WTC11 (cell line): ENCODE results near the gene SCYGR5. TPM values are rescaled to one million over a fixed set of nuclear protein-coding genes. Genes with fewer than 3 reads are reported as not detected.

Experiments
- ATAC-seq: fragments of 200-7000 bp; cut with Tn5 transposase; 2 replicates; pipeline ENCODE4 v1.10.0; 2021; ENCODE audit warnings: mild to moderate bottlenecking, moderate library complexity
- CTCF ChIA-PET: fragments of 300-600 bp; sonication (Branson Sonifier 250); formaldehyde crosslinking; loops from one replicate; lab custom pipeline; 2021; ENCODE audit warnings: antibody characterized with exemption; lab: Charles Lee
- POLR2A ChIA-PET: fragments of 350-600 bp; sonication (Branson Sonifier 250); formaldehyde crosslinking; loops from one replicate; lab custom pipeline; 2021; ENCODE audit warnings: antibody characterized with exemption; lab: Charles Lee
- DNase-seq: peaks from one replicate; pipeline ENCODE4 v3.0.0; 2021; ENCODE audit warnings: low spot score
- H3K27ac Mint-ChIP-seq: 2 replicates; pipeline ENCODE4 v1.8.0; 2021; ENCODE audit warnings: mixed read lengths
- H3K27me3 Mint-ChIP-seq: 2 replicates; pipeline ENCODE4 v1.8.0; 2021; ENCODE audit warnings: low read depth, mild to moderate bottlenecking, moderate library complexity, mixed read lengths
- H3K36me3 Mint-ChIP-seq: 2 replicates; pipeline ENCODE4 v1.8.0; 2021; ENCODE audit warnings: mixed read lengths
- H3K4me1 Mint-ChIP-seq: 2 replicates; pipeline ENCODE4 v1.8.0; 2022; ENCODE audit warnings: mixed read lengths
- H3K4me3 Mint-ChIP-seq: 2 replicates; pipeline ENCODE4 v1.8.0; 2021; ENCODE audit warnings: mild to moderate bottlenecking, moderate library complexity, mixed read lengths
- H3K9me3 Mint-ChIP-seq: 2 replicates; pipeline ENCODE4 v1.8.0; 2021; ENCODE audit warnings: mixed read lengths
- ATF1 ChIP-seq: sonication (generic); formaldehyde crosslinking; IDR thresholded peaks from 2 replicates; pipeline ENCODE4 v1.8.1; 2023; ENCODE audit warnings: mild to moderate bottlenecking, moderate library complexity, missing genetic modification reagents
- EMX1 ChIP-seq: fragments of 250-450 bp; sonication (Bioruptor Pico); IDR thresholded peaks from 2 replicates; pipeline ENCODE4 v1.8.0; 2021; ENCODE audit warnings: mild to moderate bottlenecking
- ESRRA ChIP-seq: sonication (generic); formaldehyde crosslinking; IDR thresholded peaks from 2 replicates; pipeline ENCODE4 v1.8.1; 2022; ENCODE audit warnings: mild to moderate bottlenecking, missing genetic modification reagents, borderline replicate concordance
- FOXK1 ChIP-seq: sonication (generic); formaldehyde crosslinking; IDR thresholded peaks from 2 replicates; pipeline ENCODE4 v1.8.0; 2022; ENCODE audit warnings: mild to moderate bottlenecking, moderate library complexity, missing genetic modification reagents
- GABPB1 ChIP-seq: sonication (generic); formaldehyde crosslinking; IDR thresholded peaks from 2 replicates; pipeline ENCODE4 v1.8.1; 2023; ENCODE audit warnings: mild to moderate bottlenecking, missing genetic modification reagents
- NFE2L1 ChIP-seq: sonication (generic); formaldehyde crosslinking; IDR thresholded peaks from 2 replicates; pipeline ENCODE4 v1.8.1; 2023; ENCODE audit warnings: missing genetic modification reagents
- RELA ChIP-seq: sonication (generic); formaldehyde crosslinking; IDR thresholded peaks from 2 replicates; pipeline ENCODE4 v1.8.1; 2022; ENCODE audit warnings: missing genetic modification reagents, mild to moderate bottlenecking, borderline replicate concordance
- TEAD4 ChIP-seq: sonication (generic); formaldehyde crosslinking; IDR thresholded peaks from 2 replicates; pipeline ENCODE4 v1.8.0; 2022; ENCODE audit warnings: mild to moderate bottlenecking, missing genetic modification reagents
- total RNA-seq: library from RNA; stranded (reverse); gene quantifications from 3 replicates; pipeline ENCODE4 v1.2.3, GENCODE V29; 2021
- TF ChIP-seq, protein P1 (sequence below): sonication (generic); formaldehyde crosslinking; conservative IDR thresholded peaks from 2 replicates; pipeline ENCODE4 v1.8.1; 2022; ENCODE audit warnings: mild to moderate bottlenecking, missing genetic modification reagents
- TF ChIP-seq, protein P2 (sequence below): sonication (generic); formaldehyde crosslinking; IDR thresholded peaks from 2 replicates; pipeline ENCODE4 v1.8.0; 2022; ENCODE audit warnings: mild to moderate bottlenecking, missing genetic modification reagents
- TF ChIP-seq, protein P3 (sequence below): fragments of 250-450 bp; sonication (Bioruptor Pico); IDR thresholded peaks from 2 replicates; pipeline ENCODE4 v1.9.0; 2021; ENCODE audit warnings: moderate library complexity, mild to moderate bottlenecking, inconsistent platforms, borderline replicate concordance
- TF ChIP-seq, protein P4 (sequence below): sonication (generic); formaldehyde crosslinking; IDR thresholded peaks from 2 replicates; pipeline ENCODE4 v1.8.1; 2023; ENCODE audit warnings: mild to moderate bottlenecking, missing genetic modification reagents
- TF ChIP-seq, protein P5 (sequence below): fragments of 200-600 bp; IDR thresholded peaks from 2 replicates; pipeline ENCODE4 v1.8.0; 2022; ENCODE audit warnings: antibody characterized with exemption
- TF ChIP-seq, protein P6 (sequence below): sonication (generic); formaldehyde crosslinking; IDR thresholded peaks from 2 replicates; pipeline ENCODE4 v1.8.0; 2023; ENCODE audit warnings: mild to moderate bottlenecking, missing genetic modification reagents
- TF ChIP-seq, protein P7 (sequence below): fragments of 250-450 bp; sonication (Bioruptor Pico); IDR thresholded peaks from 2 replicates; pipeline ENCODE4 v2.1.2; 2022; ENCODE audit warnings: mild to moderate bottlenecking, moderate library complexity
- TF ChIP-seq, protein P8 (sequence below): sonication (generic); formaldehyde crosslinking; IDR thresholded peaks from 2 replicates; pipeline ENCODE4 v1.8.1; 2023; ENCODE audit warnings: mild to moderate bottlenecking, missing genetic modification reagents, moderate library complexity

SCYGR5 gene
- total RNA-seq, 1 experiment from 2014 or later = not detected

DNA sequence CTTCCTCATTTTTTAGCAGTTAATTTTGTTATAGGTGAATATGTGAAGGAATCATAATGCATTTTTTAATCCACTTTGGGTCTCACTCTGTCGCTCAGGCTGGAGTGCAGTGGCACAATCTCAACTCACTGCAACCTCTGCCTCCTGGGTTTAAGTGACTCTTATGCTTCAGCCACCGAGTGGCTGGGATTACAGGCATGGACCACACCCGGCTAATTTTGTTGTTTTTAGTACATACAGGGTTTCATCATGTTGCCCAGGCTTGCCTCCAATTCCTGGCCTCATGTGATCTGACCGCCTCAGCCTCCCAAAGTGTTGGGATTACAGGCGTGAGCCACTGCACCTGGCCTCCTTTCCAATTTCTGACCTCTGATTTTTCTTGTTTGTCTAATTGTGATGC, 17.7 kb downstream of the SCYGR5 start:
- Mint-ChIP-seq H3K27ac (no peak overlapping the region; the same call in 1 of the 2 replicates), H3K4me1 (no peaks in the 10 kb centered on the region), H3K36me3 (no peaks in the 10 kb centered on the region), H3K9me3 (no peaks in the 10 kb centered on the region), H3K4me3 (no peak overlapping the region), H3K27me3 (no peaks in the 10 kb centered on the region)
- POLR2A ChIA-PET = no interaction called here
- TF ChIP-seq ATF1 (no peak), FOXK1 (CRISPR knock-in tag) (no peak), ESRRA (CRISPR knock-in tag) (no peak), NFE2L1 (CRISPR knock-in tag) (no peak)
- TF ChIP-seq, protein P1, sequence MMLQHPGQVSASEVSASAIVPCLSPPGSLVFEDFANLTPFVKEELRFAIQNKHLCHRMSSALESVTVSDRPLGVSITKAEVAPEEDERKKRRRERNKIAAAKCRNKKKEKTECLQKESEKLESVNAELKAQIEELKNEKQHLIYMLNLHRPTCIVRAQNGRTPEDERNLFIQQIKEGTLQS (CRISPR knock-in tag) = no peak
- TF ChIP-seq, protein P2, sequence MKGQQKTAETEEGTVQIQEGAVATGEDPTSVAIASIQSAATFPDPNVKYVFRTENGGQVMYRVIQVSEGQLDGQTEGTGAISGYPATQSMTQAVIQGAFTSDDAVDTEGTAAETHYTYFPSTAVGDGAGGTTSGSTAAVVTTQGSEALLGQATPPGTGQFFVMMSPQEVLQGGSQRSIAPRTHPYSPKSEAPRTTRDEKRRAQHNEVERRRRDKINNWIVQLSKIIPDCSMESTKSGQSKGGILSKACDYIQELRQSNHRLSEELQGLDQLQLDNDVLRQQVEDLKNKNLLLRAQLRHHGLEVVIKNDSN (CRISPR knock-in tag) = no peak
- TF ChIP-seq, protein P3, sequence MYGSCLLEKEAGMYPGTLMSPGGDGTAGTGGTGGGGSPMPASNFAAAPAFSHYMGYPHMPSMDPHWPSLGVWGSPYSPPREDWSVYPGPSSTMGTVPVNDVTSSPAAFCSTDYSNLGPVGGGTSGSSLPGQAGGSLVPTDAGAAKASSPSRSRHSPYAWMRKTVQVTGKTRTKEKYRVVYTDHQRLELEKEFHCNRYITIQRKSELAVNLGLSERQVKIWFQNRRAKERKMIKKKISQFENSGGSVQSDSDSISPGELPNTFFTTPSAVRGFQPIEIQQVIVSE (CRISPR knock-in tag) = no peak
- DNase-seq (no peak), ATAC-seq (no peak)
- CTCF ChIA-PET = no interaction called here

DNA sequence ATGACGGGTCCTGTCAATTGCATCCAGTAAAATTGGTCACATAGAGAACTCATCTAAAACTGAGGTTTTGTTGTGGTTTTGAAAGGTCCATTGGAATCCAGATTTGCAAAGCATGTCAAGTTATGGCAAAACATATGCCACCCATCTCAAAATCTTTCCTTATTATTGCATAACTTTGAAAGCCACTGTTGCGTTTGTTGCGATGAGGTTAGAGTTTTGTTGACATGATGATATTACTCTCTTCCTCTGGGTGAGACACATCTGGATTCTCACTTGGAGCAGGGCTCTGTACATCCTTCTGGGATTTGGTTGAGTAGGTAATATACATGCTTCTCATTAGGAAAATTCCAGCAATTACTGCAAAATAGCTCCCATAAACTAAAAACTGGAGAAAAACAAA, 20.6 kb downstream of the SCYGR5 start:
- CTCF ChIA-PET = no interaction called here
- no peak for ATAC-seq

DNA sequence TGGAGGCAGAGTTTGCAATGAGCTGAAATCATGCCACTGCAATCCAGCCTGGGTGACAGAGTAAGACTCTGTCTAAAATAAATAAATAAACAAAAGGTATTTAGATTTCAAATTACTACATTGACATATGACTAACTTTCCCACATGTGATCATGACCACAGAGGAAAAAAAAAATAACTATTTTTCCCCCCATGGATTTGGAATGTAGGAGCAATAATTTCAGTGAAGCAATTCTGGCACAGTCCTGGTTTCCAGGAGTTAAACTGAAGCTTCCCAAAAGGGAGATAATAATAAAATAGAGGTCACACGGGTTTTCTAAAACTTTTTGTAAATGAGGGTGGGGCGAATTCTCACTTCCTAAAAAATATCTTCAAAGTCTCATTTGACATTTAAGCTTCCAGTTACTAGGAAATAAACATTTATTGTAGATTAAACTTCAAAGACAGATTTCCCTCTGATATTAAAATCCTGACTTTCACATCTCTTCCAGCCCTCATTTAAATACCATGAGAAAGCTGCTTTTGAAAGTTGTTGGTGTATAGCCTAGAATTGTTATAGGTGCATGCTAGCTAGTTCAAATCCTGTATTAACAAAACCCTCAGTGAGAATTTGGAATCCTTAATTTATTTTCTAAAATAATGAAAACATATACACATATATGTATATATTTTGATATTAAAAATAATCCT, 30.5 kb downstream of the SCYGR5 start:
- TF ChIP-seq, protein P4, sequence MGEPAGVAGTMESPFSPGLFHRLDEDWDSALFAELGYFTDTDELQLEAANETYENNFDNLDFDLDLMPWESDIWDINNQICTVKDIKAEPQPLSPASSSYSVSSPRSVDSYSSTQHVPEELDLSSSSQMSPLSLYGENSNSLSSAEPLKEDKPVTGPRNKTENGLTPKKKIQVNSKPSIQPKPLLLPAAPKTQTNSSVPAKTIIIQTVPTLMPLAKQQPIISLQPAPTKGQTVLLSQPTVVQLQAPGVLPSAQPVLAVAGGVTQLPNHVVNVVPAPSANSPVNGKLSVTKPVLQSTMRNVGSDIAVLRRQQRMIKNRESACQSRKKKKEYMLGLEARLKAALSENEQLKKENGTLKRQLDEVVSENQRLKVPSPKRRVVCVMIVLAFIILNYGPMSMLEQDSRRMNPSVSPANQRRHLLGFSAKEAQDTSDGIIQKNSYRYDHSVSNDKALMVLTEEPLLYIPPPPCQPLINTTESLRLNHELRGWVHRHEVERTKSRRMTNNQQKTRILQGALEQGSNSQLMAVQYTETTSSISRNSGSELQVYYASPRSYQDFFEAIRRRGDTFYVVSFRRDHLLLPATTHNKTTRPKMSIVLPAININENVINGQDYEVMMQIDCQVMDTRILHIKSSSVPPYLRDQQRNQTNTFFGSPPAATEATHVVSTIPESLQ = no peak
- TF ChIP-seq, all 79 proteins: peak for 0
- POLR2A ChIA-PET = interaction anchor here (0.7 kb wide), 1 partner anchor 23 kb away, joined by 3 read pairs; no protein-coding TSS in a partner anchor

More for the DNA sequence above, 20.6 kb downstream of the SCYGR5 start:
- H3K27me3 Mint-ChIP-seq = no peaks in the 10 kb centered on the region
- POLR2A ChIA-PET = no interaction called here
- TF ChIP-seq RELA (CRISPR knock-in tag) (no peak), EMX1 (CRISPR knock-in tag) (no peak)
- TF ChIP-seq, protein P5, sequence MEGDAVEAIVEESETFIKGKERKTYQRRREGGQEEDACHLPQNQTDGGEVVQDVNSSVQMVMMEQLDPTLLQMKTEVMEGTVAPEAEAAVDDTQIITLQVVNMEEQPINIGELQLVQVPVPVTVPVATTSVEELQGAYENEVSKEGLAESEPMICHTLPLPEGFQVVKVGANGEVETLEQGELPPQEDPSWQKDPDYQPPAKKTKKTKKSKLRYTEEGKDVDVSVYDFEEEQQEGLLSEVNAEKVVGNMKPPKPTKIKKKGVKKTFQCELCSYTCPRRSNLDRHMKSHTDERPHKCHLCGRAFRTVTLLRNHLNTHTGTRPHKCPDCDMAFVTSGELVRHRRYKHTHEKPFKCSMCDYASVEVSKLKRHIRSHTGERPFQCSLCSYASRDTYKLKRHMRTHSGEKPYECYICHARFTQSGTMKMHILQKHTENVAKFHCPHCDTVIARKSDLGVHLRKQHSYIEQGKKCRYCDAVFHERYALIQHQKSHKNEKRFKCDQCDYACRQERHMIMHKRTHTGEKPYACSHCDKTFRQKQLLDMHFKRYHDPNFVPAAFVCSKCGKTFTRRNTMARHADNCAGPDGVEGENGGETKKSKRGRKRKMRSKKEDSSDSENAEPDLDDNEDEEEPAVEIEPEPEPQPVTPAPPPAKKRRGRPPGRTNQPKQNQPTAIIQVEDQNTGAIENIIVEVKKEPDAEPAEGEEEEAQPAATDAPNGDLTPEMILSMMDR = no peak
- H3K9me3 Mint-ChIP-seq = peaks cover 2% of the 10 kb centered on the region; the same call in 1 of the 2 replicates
- H3K4me1 Mint-ChIP-seq = no peaks in the 10 kb centered on the region
- no peak for DNase-seq
- no peaks in the 10 kb centered on the region for H3K36me3 Mint-ChIP-seq
- H3K27ac Mint-ChIP-seq = no peak overlapping the region
- H3K4me3 Mint-ChIP-seq = no peak overlapping the region

DNA sequence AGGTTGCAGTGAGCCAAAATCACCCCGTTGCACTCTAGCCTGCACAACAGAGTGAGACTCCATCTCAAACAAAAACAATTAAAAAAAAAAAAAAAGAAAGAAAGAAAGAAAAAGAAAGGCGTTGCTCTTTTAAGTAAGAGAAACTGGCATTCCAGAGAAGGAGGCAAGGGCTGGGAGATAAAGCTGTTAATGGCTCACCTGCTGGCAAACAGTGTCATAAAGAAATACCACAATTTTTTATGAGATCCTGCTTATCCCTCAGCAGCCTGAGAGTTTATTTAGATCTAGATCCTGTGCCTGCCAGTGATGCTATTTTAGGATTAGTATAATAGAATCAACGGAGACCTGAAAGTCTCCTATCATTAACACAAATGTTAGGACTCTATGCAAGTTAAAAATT, 35.0 kb downstream of the SCYGR5 start:
- no peak for ATAC-seq
- H3K9me3 Mint-ChIP-seq = 0 out of 2 replicates have a peak, but pooled peaks cover 10% of the 10 kb centered on the region
- no peak overlapping the region for H3K27ac Mint-ChIP-seq
- ChIA-PET CTCF (interaction anchor here (0.6 kb wide), 1 partner anchor 254 kb away, joined by 3 read pairs; no protein-coding TSS in a partner anchor), POLR2A (interaction anchor here (0.7 kb wide), 1 partner anchor 148 kb away, joined by 3 read pairs; no protein-coding TSS in a partner anchor)
- no peak overlapping the region for H3K4me3 Mint-ChIP-seq
- no peaks in the 10 kb centered on the region for H3K27me3 Mint-ChIP-seq
- no peak for DNase-seq
- H3K4me1 Mint-ChIP-seq = 0 out of 2 replicates have a peak, but pooled peaks cover 3% of the 10 kb centered on the region
- peaks cover 23% of the 10 kb centered on the region for H3K36me3 Mint-ChIP-seq
- TF ChIP-seq, protein P6, sequence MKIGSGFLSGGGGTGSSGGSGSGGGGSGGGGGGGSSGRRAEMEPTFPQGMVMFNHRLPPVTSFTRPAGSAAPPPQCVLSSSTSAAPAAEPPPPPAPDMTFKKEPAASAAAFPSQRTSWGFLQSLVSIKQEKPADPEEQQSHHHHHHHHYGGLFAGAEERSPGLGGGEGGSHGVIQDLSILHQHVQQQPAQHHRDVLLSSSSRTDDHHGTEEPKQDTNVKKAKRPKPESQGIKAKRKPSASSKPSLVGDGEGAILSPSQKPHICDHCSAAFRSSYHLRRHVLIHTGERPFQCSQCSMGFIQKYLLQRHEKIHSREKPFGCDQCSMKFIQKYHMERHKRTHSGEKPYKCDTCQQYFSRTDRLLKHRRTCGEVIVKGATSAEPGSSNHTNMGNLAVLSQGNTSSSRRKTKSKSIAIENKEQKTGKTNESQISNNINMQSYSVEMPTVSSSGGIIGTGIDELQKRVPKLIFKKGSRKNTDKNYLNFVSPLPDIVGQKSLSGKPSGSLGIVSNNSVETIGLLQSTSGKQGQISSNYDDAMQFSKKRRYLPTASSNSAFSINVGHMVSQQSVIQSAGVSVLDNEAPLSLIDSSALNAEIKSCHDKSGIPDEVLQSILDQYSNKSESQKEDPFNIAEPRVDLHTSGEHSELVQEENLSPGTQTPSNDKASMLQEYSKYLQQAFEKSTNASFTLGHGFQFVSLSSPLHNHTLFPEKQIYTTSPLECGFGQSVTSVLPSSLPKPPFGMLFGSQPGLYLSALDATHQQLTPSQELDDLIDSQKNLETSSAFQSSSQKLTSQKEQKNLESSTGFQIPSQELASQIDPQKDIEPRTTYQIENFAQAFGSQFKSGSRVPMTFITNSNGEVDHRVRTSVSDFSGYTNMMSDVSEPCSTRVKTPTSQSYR (CRISPR knock-in tag) = no peak
- TF ChIP-seq, protein P7, sequence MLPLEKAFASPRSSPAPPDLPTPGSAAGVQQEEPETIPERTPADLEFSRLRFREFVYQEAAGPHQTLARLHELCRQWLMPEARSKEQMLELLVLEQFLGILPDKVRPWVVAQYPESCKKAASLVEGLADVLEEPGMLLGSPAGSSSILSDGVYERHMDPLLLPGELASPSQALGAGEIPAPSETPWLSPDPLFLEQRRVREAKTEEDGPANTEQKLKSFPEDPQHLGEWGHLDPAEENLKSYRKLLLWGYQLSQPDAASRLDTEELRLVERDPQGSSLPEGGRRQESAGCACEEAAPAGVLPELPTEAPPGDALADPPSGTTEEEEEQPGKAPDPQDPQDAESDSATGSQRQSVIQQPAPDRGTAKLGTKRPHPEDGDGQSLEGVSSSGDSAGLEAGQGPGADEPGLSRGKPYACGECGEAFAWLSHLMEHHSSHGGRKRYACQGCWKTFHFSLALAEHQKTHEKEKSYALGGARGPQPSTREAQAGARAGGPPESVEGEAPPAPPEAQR (CRISPR knock-in tag) = no peak
- TF ChIP-seq, protein P8, sequence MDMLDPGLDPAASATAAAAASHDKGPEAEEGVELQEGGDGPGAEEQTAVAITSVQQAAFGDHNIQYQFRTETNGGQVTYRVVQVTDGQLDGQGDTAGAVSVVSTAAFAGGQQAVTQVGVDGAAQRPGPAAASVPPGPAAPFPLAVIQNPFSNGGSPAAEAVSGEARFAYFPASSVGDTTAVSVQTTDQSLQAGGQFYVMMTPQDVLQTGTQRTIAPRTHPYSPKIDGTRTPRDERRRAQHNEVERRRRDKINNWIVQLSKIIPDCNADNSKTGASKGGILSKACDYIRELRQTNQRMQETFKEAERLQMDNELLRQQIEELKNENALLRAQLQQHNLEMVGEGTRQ (CRISPR knock-in tag) = no peak
- no peak for TF ChIP-seq GABPB1 (CRISPR knock-in tag)
- TF ChIP-seq TEAD4 (CRISPR knock-in tag) = no peak

More for the DNA sequence above, 30.5 kb downstream of the SCYGR5 start:
- no peak for ATAC-seq
- Mint-ChIP-seq H3K27ac (no peak overlapping the region), H3K27me3 (no peaks in the 10 kb centered on the region), H3K4me3 (no peak overlapping the region), H3K4me1 (no peaks in the 10 kb centered on the region), H3K9me3 (peaks cover 12% of the 10 kb centered on the region; the same call in 1 of the 2 replicates), H3K36me3 (peaks cover 15% of the 10 kb centered on the region)
- CTCF ChIA-PET = interaction anchor here (0.8 to 1.5 kb wide), 2 partner anchors 43 to 572 kb away, joined by 3 read pairs; no protein-coding TSS in a partner anchor
- no peak for DNase-seq
